DMS 273 treated with DMSO at 0.1 percent for 48 hours (cell line): ENCODE results near the gene SFTPA2.
"Not testable (repeated sequence)": the region's sequence is repeated elsewhere in the genome, so short reads cannot be mapped to it uniquely, and the experiment has no call there.

Source experiments
- DNase-seq: peaks from one replicate; lab custom pipeline; 2025; lab: John Stamatoyannopoulos, UW

Gene SFTPA2

DNA sequence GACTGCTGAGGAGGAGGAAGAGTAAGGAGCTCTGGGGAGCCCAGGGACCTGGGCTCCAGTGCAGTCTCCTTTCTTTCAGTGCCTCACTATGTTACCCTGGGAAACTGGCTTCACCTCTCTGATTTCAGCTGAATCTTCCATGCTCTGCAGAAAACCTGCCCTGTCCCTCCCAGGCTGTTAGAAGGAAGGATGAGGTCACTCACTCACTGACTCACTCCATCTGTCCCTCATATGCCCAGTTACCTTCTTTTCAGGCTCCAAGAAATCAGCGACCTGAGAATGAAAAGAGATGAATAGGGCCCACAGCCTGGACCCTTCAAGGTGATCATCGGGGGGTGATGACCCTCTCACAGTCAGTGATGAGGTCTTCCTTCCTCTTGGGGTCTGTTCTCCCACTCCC is 481 bp downstream of the SFTPA2 start:
- DNase-seq, result no peak

DNA sequence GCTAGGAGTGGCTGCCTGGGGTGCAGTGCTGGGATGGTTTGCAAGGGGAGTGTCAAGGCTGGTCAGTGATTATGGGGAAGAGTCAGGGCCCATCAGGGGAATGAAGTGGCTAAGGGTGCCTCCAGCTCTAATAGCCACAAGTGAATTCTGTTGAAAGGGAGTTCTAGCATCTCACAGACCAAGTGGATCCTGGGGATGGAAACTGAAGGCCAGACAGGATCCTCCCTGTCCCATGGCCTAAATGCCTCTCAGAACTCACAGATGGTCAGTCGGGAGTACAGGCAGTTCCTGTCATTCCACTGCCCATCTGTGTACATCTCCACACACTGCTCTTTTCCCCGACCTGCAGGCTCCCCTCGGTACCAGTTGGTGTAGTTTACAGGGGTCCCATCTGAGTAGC is 3.2 kb downstream of the SFTPA2 start:
- DNase-seq, result not testable (repeated sequence)

DNA sequence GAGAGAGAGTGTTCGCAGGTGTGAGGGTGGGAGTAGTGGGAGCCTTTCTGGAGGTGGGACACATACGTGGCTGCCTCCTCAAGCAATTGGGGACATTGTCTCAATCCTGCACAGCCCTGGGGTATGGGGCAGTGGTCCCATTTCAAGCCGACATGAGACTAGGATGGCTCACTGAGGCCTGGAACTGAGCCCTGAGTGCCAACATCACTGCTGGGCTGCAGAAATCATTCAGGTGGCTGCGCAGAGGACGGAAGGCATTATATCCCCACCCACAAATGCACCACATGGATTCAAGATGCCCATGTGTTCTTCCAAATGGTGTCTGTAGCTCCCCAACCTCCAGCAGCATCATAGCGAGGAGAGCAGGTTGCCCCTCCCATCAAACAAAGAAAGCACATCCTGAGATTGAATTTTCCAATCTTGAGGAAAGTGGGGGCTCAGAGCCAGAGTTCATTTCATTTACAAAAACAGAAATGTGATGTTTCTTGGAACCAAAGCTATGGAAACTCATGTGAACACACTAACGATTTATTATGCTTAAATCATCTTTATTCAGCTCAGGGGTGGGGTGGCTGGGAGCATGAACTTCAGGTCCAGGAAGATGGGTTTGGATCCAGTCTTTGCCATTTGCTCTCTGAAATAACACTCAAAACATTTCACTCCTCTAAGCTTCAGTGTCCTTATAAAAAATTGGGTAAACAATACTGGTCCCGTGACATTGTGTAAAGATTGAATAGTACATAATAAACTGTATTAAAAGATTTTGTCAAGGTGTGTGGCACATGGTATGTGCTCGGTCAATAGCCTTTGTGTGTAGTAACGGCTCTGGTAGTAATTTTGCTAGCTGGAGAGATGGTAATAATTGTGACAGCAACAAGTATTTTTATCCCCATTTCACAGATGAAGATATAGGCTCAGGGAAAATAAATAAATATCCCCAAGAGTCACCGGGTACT is 4.6 kb downstream of the SFTPA2 start:
- DNase-seq, result no peak

DNA sequence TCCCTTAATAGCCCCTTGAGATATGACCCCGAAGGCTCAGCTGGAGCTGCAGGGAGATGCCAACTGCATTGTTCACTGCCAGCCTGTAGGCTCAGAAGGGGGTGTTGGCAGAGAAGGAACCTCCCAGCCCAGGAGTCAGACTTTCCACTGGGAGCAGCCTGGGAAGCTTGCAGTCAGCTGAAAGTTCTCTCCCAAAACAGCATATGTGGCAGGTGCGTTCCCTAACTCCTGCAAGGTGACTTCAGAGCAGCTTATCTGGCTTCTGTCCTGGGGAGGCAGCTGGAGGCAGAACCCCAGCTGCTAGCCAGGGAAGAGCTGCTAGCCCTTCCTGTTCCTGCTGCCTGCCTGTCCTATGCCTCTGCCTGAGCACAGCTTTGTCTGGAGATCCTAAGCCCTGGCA is 8.1 kb downstream of the SFTPA2 start:
- DNase-seq, result no peak

DNA sequence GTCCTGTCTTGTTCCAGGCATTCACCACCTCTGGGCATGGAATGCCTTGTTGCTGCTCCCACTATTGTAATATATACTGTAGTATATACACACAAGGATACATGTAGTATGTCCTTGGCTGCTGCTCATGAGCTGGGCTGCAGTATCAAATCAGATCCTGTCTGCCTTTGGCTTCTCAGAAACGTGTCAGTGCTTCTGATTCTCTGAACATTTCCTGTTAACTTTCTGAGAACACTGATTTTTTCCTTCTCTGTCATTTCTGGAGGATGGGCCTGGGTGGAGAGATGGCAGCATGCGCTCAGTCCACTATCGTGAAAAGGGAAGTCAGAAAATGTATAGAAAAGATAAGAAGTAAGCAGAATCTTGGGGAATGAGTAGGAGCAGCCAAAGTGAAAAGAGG is 12.2 kb downstream of the SFTPA2 start:
- DNase-seq, result no peak

DNA sequence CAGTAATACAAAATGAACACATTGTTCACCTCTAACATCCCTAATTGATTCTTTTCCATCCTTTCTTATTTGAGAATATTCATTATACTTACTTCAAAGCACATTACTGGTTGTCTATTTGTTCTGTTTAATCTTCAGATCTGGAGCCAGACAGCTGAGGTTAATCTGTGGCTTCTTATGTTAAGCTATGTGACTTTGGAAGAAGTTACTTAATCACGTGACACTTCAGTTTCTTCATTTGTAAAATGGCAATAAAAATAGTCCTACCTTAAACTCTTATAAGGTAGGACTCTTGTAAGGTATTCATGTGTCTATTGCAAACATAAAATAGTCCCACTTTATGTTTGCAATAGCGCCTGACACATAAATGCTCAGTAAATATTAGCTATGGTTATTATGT is 13.1 kb downstream of the SFTPA2 start:
- not testable (repeated sequence) for DNase-seq

DNA sequence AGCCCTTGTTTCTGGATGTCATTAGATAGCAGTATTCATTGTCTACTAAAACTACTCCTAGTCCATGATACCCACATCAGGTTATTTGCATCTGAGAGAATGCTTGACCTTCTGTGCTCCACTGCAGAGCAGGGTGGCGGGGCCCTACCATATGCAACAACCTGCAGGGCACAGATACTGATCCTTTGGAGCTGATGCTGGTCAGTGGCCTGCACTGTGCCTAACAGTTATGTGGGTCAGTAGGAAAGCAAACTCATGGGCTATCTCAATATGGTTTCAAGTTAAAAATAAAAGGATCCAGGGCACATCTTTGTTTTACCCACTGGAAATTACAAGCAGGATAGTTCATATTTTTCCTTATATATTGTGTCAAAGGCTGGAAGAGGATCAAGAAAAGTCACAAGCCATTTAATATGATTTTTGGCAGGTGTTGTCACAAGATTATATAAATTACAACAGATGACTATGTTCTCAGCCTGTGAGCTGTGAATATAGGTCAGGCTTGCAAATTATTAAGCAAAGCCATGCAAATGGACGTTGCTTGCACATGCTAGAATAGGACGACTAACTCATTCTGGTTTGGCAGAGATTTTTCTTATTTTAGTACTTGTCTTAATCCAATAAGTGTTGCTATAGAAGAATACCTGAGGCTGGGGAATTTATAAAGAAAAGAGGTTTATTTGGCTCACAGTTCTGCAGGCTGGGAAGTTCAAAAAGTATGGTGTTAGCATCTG is 15.1 kb downstream of the SFTPA2 start:
- not testable (repeated sequence) for DNase-seq

DNA sequence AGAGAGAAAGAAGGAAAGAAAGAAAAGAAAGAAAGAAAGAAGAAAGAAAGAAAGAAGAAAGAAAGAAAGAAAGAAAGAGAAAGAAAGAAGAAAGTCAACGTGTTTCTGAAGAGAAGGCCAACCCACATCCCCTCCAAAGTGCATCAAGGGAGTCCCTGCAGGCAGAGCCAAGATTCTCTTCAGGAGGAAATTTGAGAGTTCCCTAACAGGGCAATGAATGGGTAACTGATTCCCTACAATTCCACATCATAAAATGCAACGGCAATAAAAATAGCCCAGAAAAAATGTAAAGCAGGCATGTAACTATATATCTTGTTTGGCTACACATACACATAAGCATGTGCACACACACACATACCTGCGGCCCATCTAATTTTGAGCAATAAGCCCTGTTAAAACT is 15.8 kb downstream of the SFTPA2 start:
- not testable (repeated sequence) for DNase-seq

DNA sequence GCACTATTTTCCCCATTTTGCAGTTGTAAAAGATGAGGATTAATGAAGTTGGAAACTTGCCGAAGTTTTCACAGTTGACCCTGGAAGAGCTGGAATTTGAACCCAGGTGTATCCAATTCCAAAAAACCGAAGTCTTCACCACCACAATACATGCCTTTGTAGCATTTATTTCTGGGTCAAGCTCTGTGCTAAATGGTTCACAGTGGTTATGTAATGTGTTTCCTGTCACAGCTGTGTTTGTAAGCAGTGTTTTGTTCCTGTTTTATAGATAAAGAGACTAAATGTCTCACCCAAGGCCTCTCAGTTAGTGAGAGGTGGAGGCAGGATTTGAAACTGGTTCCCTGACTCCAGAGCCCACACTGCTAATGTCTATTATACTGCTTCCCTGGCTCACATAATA is 17.6 kb downstream of the SFTPA2 start:
- no peak for DNase-seq

DNA sequence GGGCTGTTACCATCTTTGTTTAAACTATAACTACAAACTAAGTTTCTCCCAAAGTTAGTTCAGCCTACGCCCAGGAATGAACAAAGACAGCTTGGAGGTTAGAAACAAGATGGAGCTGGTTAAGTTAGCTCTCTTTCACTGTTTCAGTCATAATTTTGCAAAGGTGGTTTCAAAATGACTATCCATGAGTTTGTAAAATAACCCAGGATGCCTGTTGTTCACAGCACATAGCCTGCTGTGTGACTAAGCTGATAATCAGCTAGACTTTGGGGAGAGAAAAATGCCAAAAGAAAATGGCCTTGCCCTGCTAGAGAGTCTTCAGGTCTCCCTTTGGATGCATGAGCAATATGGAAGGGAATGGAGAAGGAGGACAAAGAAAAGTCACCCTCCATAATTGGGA is 19.3 kb downstream of the SFTPA2 start:
- DNase-seq, result not testable (repeated sequence)

DNA sequence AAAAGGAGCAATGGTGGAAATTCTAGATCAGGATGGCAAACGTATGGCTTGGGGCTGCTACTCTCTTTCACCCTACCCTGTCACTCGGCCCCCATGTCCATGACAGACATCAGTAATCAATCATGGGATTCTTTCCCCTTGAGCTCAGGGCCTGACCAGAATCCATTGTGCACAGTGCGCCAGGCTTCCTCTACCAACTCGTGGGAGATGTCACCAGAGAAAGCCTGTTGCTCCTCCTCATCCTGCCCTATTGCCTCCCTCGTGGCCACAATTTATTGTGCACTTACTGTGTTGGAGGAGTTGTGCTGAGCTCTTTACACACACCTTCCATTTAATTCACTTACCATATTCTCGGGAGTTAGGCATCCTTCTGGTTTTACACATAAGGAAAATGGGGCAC is 21.9 kb downstream of the SFTPA2 start:
- not testable (repeated sequence) for DNase-seq

DNA sequence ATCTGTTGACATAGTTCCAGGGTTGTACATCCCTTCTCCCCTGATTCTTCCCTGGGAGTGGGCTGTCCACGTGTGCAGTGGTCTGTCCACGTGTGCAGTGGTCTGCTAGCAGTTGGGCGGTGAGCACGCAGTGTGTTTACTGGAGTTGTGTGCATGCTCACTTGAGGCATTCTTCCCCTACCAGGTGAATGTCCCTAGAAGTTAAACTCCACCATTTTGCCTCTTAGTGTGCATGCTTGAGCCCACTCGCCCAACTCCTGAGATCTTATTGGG is 26.4 kb downstream of the SFTPA2 start:
- not testable (repeated sequence) for DNase-seq

DNA sequence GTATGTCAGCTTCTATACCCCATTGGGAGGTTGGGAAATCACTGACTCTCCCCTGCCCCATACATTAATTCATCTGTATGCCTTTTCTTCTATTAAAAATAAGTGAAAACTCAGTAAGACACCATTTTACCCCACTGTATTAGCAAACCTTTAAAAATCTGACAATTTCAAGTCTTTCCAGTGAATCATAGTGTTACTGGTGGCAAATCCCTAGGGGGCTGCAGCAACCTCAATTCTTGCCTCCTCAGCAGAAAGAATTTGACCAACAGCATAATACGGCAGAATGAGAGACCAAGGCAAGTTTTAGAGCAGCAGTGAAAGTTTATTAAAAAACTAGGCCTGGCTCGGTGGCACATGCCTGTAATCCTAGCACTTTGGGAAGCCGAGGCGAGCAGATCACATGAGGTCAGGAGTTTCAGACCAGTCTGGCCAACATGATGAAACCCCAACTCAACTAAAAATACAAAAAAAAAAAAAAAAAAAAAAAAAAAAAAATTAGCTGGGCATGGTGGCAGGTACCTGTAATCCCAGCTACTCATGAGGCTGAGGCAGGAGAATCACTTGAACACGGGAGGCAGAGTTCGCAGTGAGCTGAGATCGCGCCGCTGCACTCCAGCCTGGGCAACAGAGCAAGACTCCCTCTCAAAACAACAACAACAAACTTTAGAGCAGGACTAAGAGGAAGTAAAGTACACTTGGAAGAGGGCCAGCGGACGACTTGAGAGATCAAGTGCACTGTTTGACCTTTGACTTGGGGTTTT is 26.9 kb downstream of the SFTPA2 start:
- not testable (repeated sequence) for DNase-seq

DNA sequence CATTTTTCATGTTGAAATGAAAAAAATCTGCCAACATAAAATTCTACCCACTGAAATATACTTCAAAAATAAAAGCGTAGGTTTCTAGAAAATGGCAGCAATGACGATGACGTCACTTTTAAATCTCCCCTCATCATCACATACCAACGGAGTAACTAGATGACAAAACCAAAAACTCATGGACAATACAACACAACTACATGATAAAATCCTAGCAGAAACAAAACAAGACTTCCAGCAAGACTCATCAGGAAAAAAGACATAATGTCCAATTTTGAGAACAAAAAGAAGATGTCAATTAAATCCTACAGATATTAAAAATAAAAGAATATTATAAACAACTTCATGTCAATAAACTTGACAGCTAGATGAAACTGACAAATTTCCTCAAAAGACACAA is 31.9 kb downstream of the SFTPA2 start:
- DNase-seq, result not testable (repeated sequence)

DNA sequence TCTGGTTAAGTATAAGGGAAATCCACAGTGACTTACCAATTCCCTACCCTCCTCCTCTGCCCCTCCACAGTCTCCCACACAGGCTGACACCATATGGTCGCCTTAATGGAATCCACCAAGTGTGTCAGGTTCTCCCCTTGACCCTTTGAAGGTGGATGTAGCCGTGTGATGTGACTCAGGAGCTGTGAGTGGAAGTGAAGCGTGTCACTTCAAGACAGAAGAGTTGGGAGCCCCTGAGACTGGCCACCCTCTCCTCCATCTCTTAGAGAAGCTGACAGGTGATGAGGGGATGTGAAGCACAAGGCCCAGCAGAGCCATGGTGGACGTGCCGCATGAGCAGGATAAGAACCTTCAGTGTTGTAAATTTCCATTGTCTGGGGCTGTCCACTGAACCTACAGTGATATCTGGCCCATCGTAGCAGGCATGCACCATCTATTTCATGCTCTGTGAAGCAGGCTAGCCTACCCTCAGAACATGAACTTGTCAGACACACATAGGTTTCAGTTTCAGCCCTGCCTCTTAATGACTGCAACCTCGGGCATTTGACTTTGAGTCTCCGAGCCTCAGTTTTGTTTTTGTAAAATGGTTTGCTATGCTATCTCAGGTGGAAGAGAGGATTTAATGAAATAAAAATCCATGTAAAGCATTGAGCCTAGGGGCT is 35.0 kb downstream of the SFTPA2 start:
- not testable (repeated sequence) for DNase-seq

DNA sequence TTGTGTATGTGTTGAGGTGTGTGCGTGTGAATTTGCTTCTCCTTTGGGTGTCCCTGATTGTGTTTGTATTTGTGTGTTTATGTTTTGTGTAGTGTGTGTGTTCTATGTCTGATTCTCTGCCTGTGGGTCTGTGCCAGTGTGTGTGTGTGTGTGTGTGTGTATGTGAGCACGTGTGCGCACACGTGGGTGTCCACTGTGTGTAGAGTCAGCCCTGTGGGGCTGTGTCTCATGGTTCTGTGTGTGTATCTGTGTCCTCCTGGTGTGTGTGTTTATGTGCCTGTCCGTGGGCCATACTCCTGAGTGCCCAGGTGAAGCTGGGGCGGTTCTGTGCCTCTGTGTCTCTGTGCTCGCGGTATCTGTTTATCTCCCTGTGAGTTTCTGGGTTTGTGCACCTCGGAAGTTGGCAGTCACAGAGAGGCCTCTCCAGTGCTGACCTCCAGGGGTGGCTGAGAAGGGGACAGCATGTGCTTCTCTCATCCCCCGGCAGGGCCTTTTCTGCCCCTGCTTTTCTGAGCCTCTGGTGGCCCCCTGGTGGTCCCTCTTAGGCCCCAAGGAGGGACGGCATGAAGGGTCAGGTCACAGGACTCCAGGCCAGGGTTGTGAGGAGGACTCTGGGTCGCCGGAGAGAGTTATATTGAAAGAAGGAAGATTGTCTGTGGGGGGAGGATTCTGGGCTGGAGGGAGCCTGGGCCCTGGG is 36.9 kb downstream of the SFTPA2 start:
- not testable (repeated sequence) for DNase-seq

DNA sequence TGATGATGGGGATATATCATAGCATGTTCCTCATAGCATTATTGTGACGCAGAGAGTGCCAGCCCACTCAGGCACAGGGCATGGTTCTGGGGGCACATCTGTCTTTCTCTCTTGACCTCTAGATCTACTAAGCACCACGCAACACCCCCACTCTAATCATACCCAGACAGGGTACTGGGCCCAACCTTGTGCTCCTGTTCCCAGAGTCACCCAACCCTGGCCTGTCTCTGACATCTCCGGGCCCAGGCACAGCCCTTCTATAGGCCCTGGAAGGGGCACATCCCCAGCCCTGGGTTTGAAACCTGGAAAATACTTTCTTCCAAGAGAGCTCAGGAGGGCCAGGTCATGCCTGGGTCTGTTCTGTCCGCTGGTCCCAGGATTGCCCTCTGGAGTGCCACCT is 37.7 kb downstream of the SFTPA2 start:
- DNase-seq, result not testable (repeated sequence)

DNA sequence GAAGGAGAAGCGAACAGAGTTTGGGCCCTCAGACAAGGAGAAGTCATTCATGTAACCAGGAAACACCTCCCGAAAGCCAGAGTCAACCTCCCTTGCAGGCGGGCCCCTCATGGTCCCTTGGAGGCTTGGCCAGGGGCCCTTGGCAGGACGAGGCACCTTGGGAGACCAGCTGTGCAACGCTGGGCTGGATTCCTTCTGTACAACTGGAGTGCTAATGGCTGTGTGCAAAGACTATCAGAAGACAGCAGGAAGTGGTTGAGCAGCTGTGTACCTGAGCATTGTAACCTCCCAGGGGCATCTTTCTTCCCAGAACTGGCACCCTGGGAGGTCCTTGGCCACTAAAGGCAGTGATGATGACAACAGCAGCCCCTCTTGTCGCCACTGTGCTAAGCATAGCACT is 38.5 kb downstream of the SFTPA2 start:
- DNase-seq, result not testable (repeated sequence)

DNA sequence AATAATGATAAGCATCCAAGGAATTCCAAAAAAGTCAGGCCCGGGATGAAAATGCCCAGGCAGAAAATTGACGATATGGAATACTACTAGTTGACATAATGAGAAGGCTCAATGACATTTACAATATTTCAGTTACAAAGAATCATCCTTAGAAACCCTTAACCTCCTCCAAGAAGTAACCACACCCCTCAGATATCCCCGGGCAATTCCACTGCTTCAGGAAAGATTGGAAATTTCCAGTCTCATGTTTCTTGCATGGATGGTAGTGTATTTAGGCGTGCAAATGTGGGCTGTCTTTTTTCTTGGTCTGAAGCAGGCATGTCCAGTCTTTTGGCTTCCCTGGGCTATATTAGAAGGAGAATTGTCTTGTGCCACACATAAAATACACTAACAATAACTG is 42.6 kb downstream of the SFTPA2 start:
- DNase-seq, result not testable (repeated sequence)

DNA sequence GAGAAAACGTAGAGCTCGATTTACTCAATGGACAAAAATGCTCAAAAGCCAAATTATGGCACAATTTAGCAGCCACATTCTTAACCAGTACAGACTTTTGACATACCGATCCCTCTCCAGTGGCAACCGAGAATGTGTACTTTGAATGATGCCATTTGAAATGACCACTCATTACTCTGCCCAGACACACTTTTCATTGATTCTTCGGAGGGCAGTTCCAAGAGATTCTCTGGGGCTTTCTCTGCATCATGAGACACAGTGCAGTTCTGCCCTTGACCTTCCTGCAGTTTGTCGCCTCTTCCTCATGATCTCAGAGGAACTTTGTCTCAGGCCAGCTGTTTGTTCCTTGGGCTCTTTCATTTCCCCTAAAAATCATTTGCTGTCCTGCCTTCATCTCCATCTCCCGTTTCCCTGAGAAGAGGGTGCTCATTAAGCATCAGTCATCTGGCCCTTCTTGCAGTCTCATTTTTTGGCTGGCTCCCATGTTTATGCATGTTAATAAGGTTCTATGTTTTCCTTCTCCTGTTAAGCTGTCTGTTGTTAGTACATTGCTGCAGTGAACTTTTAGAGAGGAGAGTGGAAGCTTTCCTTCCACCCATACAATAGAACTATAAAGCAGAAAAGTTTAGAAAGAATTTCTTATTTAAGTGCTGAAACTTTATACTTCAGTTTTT is 43.5 kb downstream of the SFTPA2 start:
- not testable (repeated sequence) for DNase-seq
